ENCODE measurements around the gene DET1. TPM values are rescaled to one million over a fixed set of nuclear protein-coding genes. Genes with fewer than 3 reads are reported as not detected.

Gene DET1
- polyA plus RNA-seq, 1 of the 3 experiments (the other 2 are of a cell fraction) = 4.5 TPM

- TF ChIP-seq RFX5 (IDR thresholded peaks at IDR 0.05; ENCODE audit: low read length) = peak; percentile 55; the same call in 1 of the 2 replicates
- peak; percentile 91 for TF ChIP-seq GABPA (IDR thresholded peaks at IDR 0.05; ENCODE audit: low read depth)
- TF ChIP-seq REST (IDR thresholded peaks at IDR 0.05; ENCODE audit: low read depth, low read length) = no peak
- no peak for TF ChIP-seq FOXM1 (IDR thresholded peaks at IDR 0.05; ENCODE audit: low read depth)
- TF ChIP-seq, protein P1, sequence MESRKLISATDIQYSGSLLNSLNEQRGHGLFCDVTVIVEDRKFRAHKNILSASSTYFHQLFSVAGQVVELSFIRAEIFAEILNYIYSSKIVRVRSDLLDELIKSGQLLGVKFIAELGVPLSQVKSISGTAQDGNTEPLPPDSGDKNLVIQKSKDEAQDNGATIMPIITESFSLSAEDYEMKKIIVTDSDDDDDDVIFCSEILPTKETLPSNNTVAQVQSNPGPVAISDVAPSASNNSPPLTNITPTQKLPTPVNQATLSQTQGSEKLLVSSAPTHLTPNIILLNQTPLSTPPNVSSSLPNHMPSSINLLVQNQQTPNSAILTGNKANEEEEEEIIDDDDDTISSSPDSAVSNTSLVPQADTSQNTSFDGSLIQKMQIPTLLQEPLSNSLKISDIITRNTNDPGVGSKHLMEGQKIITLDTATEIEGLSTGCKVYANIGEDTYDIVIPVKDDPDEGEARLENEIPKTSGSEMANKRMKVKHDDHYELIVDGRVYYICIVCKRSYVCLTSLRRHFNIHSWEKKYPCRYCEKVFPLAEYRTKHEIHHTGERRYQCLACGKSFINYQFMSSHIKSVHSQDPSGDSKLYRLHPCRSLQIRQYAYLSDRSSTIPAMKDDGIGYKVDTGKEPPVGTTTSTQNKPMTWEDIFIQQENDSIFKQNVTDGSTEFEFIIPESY (IDR thresholded peaks at IDR 0.05; ENCODE audit: borderline replicate concordance, low read depth) = 0 out of 2 replicates have a peak, but pooled peaks have one; percentile 26
These were observed at the start of gene DET1 (continued) for GRCh38 chr15:88546248-88547129.

GRCh38 chr15:88591384-88591783 lies 44.9 kb upstream of the DET1 start:
- ChIA-PET CTCF (no interaction called here), POLR2A (no interaction called here)
- Histone ChIP-seq H3K4me2 (no peak overlapping the region), H4K20me1 (ENCODE audit: insufficient read depth) (no peaks in the 10 kb centered on the region), H3K36me3 (replicated peaks in 1 of 2; ENCODE audit: control insufficient read depth in 1 of 2, insufficient read depth in 2 of 2, low read length in 1 of 2) (no peaks in the 10 kb centered on the region), H3K9ac (no peak overlapping the region), H3K9me3 (no peaks in the 10 kb centered on the region), H3K79me2 (ENCODE audit: insufficient read depth) (no peaks in the 10 kb centered on the region), H3K4me1 (ENCODE audit: control insufficient read depth in 1 of 2, insufficient read depth in 2 of 2, low read depth in 1 of 2, low read length in 1 of 2) (peaks cover 0 to 5% of the 10 kb centered on the region in 2 experiments; a peak in 2 of 4 replicates), H2AFZ (ENCODE audit: low read depth) (no peak overlapping the region), H3F3A (replicated peaks; ENCODE audit: insufficient read depth) (no peaks in the 10 kb centered on the region), H3K9me2 (no peaks in the 10 kb centered on the region), H3K27me3 (ENCODE audit: insufficient read depth) (no peaks in the 10 kb centered on the region), H3K4me3 (ENCODE audit: low read depth in 2 of 2, low read length in 1 of 2) (no peak overlapping the region), H3K27ac (ENCODE audit: low read depth in 2 of 2, low read length in 1 of 2) (no peak overlapping the region)
- DNase-seq = no peak
- no peak for TF ChIP-seq YY1 (IDR thresholded peaks at IDR 0.05; ENCODE audit: low read depth)
- no peak for TF ChIP-seq RFX5 (IDR thresholded peaks at IDR 0.05; ENCODE audit: low read length)
- TF ChIP-seq RAD21 (IDR thresholded peaks at IDR 0.05; ENCODE audit: low read length) = no peak
- TF ChIP-seq MEF2A (IDR thresholded peaks at IDR 0.05; ENCODE audit: borderline replicate concordance, low read depth) = no peak
- no peak for TF ChIP-seq REST (IDR thresholded peaks at IDR 0.05; ENCODE audit: low read depth, low read length)
- TF ChIP-seq NRF1 (IDR thresholded peaks at IDR 0.05; ENCODE audit: low read depth, low read length) = no peak
- TF ChIP-seq RXRA (IDR thresholded peaks at IDR 0.05; ENCODE audit: borderline replicate concordance, low read depth) = no peak
- no peak for TF ChIP-seq EP300 (IDR thresholded peaks at IDR 0.05; ENCODE audit: borderline replicate concordance in 1 of 2, low read depth in 1 of 2, low read length in 1 of 2)
- no peak for TF ChIP-seq GATA2 (CRISPR knock-in tag; IDR thresholded peaks at IDR 0.05)
- TF ChIP-seq TEAD4 (IDR thresholded peaks at IDR 0.05; ENCODE audit: borderline replicate concordance, insufficient read depth) = no peak
- TF ChIP-seq, protein P2, sequence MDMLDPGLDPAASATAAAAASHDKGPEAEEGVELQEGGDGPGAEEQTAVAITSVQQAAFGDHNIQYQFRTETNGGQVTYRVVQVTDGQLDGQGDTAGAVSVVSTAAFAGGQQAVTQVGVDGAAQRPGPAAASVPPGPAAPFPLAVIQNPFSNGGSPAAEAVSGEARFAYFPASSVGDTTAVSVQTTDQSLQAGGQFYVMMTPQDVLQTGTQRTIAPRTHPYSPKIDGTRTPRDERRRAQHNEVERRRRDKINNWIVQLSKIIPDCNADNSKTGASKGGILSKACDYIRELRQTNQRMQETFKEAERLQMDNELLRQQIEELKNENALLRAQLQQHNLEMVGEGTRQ (IDR thresholded peaks at IDR 0.05; ENCODE audit: borderline replicate concordance, low read depth, low read length) = no peak
- TF ChIP-seq, protein P3, sequence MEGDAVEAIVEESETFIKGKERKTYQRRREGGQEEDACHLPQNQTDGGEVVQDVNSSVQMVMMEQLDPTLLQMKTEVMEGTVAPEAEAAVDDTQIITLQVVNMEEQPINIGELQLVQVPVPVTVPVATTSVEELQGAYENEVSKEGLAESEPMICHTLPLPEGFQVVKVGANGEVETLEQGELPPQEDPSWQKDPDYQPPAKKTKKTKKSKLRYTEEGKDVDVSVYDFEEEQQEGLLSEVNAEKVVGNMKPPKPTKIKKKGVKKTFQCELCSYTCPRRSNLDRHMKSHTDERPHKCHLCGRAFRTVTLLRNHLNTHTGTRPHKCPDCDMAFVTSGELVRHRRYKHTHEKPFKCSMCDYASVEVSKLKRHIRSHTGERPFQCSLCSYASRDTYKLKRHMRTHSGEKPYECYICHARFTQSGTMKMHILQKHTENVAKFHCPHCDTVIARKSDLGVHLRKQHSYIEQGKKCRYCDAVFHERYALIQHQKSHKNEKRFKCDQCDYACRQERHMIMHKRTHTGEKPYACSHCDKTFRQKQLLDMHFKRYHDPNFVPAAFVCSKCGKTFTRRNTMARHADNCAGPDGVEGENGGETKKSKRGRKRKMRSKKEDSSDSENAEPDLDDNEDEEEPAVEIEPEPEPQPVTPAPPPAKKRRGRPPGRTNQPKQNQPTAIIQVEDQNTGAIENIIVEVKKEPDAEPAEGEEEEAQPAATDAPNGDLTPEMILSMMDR (IDR thresholded peaks at IDR 0.05) = no peak
- TF ChIP-seq NFIC (IDR thresholded peaks at IDR 0.05; ENCODE audit: borderline replicate concordance) = no peak
- TF ChIP-seq JUND (IDR thresholded peaks at IDR 0.05) = no peak
